ENCODE results near the gene PLEKHF1. TPM values are rescaled to one million over a fixed set of nuclear protein-coding genes. Genes with fewer than 3 reads are reported as not detected.
A peak's percentile ranks its signal among the peaks of the same experiment; 100 is the strongest.
"Not testable (repeated sequence)": the region's sequence is repeated elsewhere in the genome, so short reads cannot be mapped to it uniquely, and the experiment has no call there.

PLEKHF1 gene
- total RNA-seq, 1 donor from 2014 or later = 1.9 TPM

- DNase-seq = no peak
Measured at GRCh38 chr19:29702161-29702962, 37.1 kb downstream of the PLEKHF1 start.

DNA sequence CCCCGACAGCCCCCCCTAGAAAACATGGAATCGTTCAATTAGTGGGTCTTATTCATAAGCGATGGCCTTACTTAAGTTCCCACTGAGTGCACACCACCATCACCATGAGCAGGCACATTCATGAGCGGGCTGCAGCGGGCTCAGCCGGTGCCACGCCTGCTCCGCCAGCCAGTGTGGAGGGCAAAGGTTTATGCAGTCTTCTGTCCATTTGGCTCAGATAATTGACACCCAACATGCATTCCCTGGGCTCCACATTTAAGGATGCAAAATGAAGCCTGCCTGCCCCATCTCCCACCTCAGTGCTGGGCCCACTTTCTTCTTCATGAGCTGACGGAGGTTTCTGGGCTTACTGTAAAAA is 37.7 kb downstream of the PLEKHF1 start:
- DNase-seq = no peak

DNA sequence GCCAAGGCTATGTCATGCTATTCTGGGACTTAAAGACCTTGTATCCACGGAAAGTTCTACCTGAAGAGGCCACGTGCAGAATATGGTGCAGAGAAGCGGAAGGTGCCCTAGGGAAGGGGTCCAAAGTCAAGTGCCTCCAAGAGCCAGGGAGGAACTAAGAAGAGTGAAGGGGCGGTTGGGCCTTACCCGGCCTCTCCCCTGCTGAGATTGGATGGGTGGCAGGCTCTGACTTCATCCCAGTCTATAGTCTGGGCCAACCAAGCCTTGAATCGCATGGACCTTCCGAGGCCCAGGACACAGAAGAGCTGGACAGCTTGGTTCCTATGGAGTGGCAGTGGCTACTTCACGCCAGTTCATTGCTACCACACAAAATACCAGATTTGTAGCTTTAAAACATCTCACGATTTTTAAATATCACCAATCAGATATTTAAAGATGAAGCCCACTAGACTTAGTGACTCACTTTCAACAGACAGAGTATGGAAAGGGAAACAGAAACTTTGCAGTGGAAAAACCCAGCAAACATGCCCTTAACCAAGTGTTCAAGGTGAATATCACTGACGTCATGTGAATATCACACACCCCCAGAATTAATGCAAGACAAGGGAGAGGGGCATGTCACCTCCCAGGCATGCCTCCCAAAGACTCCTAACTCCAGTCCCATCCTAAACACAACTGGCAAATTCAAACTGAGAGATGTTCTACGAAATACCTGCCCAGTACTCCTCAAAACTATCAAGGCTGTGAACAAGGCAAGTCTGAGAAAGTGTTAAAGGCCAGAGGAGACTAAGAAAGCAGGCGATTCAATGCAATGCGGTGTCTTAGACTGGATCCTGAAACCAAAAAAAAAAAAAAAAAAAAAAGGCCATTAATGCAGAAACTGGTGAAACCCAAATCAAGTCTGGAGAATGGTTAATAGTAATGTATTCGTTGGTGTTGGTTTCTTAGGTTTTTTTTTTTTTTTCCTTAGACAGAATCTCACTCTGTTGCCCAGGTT is 39.6 kb downstream of the PLEKHF1 start:
- DNase-seq = no peak

GRCh38 chr19:29705706-29706105 is 40.4 kb downstream of the PLEKHF1 start:
- no peak for DNase-seq

- DNase-seq = no peak
Measured at GRCh38 chr19:29706635-29707034, 41.4 kb downstream of the PLEKHF1 start.

DNA sequence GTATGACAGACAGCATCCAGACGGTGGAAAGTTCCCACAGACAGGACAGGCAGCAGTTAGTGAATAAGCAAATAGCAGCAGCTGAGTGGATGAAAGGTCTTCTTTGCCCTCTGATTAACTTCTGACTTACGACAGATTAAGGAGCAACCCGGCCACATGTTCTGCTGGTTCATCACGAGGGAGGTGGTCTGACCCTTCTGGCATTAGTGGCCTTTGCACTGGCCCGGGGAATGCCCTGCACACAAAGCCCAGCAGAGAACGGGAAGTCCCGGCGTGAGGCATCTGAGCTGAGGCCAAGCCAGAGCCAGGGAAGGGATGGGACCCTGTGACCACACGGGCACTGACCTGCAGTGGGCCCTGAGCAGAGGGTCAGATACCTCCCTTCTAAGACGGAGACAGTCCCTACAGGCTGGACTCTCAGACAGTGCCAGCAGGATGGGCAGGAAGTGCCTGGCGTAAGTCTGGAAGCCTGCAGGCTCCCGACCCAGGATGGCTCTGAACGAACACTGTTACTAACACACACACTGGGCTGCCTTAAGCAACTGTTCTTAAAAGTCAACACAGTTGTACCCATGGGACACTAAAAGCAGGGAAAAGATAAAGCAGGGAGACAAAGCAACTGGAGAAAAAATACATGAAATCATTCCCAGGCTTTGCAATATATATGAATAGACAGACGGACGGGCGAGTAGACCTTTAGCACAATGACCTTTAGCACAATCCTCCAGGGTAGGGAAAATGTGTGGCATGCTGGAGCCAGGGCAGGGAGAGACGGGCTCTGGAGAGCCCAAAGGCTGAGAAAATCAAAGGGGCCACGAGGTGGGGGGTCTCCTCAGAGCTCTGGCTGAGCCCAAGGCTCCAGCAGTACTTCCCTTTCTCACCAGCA is 43.5 kb downstream of the PLEKHF1 start:
- DNase-seq = no peak

- not testable (repeated sequence) for DNase-seq
Measured at GRCh38 chr19:29709440-29709798, 44.2 kb downstream of the PLEKHF1 start.

GRCh38 chr19:29711584-29712132 is 46.4 kb downstream of the PLEKHF1 start:
- no peak for DNase-seq

GRCh38 chr19:29712744-29713516 is 47.7 kb downstream of the PLEKHF1 start:
- DNase-seq = no peak

DNA sequence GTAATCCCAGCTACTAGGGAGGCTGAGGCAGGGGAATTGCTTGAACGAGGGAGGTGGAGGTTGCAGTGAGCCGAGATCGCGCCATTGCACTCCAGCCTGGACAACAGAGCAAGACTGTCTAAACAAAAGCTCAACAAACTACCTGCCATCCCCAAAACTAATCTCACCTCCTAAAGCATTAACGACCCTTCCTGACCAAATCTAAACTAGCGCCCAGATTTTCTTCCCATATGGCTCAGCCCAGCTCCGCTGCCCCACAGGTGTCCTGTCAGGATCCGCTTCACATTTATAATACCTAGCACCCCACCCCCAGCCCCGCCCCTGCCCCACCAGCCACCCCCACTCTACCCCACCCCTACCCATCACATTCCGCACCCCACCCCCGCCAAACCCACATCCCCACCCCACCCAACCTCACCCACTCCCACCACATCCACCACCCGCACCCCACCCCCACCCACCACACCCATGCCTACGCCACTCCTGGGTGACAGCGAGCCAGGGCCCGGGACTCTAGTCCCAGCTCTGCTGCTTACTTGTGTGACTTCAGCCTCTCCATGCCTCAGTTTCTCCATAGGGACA is 49.2 kb downstream of the PLEKHF1 start:
- DNase-seq = no peak

DNA sequence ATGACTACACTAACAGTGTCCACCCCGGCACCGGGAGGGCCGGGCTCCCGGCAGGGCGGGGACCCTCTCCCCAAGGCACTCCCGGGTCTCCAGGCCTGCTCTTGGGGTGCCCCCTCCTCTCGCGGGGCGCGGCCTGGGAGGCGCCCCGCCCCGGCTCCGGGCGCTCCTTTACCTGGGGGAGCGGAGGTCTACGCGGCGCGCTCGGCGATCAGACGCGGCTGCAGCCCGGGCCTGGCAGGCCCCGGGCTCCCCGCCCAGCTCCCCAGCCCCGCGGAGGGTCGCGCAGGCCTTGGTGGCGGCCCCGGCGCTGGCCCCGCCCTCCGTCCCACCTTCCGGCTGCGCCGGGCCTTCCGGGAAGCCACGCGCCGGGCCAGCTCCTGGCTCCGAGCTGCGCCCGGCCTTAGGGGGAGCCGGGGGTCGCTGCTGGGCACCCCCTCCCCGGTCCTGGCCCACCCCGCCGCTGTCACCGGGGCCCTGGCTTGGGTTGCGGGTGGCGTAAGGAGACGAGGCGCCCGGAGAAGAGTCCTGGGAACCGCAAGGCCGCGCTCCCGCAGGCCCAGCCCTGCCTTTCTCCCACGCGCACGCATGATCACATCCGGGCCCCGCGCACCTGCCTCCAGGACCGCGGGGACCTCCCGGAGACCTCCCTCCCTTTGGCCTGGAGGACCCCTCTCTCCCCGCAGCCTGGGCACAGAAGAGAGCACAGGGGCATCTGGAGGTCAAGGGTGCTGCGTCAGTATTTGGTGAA is 49.9 kb downstream of the PLEKHF1 start, which contains the start of gene C19orf12:
Gene C19orf12, minus strand, starts transcription at position 309 of the 748 bp plus-strand sequence. CDS start 6,848 bp downstream, outside the sequence.
- peak; percentile 53 for DNase-seq

GRCh38 chr19:29715701-29716581 is 50.7 kb downstream of the PLEKHF1 start:
- no peak for DNase-seq

GRCh38 chr19:29717051-29717450 is 51.8 kb downstream of the PLEKHF1 start:
- no peak for DNase-seq

GRCh38 chr19:29724102-29724641 is 58.9 kb downstream of the PLEKHF1 start:
- DNase-seq = peak; percentile 16

- no peak for DNase-seq
Measured at GRCh38 chr19:29724746-29725145, 59.5 kb downstream of the PLEKHF1 start.
